NCI-H2196 treated with DMSO at 0.1 percent for 48 hours (cell line): ENCODE measurements around the gene MAP2K7.
"Not testable (repeated sequence)": the region's sequence is repeated elsewhere in the genome, so short reads cannot be mapped to it uniquely, and the experiment has no call there.

Source experiments
- DNase-seq: peaks from one replicate; lab custom pipeline; 2025; ENCODE audit not compliant: unreplicated experiment; lab: John Stamatoyannopoulos, UW

The MAP2K7 gene

GRCh38 chr19:7959211-7959610, 55.5 kb downstream of the MAP2K7 start:
- no peak for DNase-seq

- not testable (repeated sequence) for DNase-seq
Measured at GRCh38 chr19:7961082-7961481, 57.4 kb downstream of the MAP2K7 start.

- no peak for DNase-seq
Measured at GRCh38 chr19:7961920-7962626, 58.4 kb downstream of the MAP2K7 start.

- no peak for DNase-seq
Measured at GRCh38 chr19:7962644-7963268, 59.1 kb downstream of the MAP2K7 start.

GRCh38 chr19:7963566-7963965, 59.9 kb downstream of the MAP2K7 start:
- no peak for DNase-seq
